Activated T-cell treated with anti-CD3 and anti-CD28 coated beads, Interleukin-2, amount 50 U/mL, for 72 hours (primary cell): ENCODE measurements around the gene PCDHA11. TPM values are rescaled to one million over a fixed set of nuclear protein-coding genes. Genes with fewer than 3 reads are reported as not detected.

Source experiments
- total RNA-seq, 2 donors: library from RNA; stranded (reverse); gene quantifications; one replicate each; pipeline ENCODE4 v1.2.3, GENCODE V29; 2022

Gene PCDHA11
- total RNA-seq, 2 donors from 2014 or later = not detected

Other genes starting within 250 kb of the PCDHA11 start
- gene CD14, start 235.8 kb upstream of the PCDHA11 start, total RNA-seq = under 1 TPM in 1 of 2 donors, not detected in 1; 0.41 TPM
- 10 to 100 TPM; 31.8 to 35.0 TPM for gene TMCO6, start 229.5 kb upstream of the PCDHA11 start, total RNA-seq
- 10 to 100 TPM; 43.3 to 51.6 TPM for gene NDUFA2, start 221.3 kb upstream of the PCDHA11 start, total RNA-seq
- 100 to 1,000 TPM; 121 to 129 TPM for gene IK, start 221.1 kb upstream of the PCDHA11 start, total RNA-seq
- gene WDR55, start 204.1 kb upstream of the PCDHA11 start, total RNA-seq = 10 to 100 TPM; 24.3 to 30.2 TPM
- 1 to 10 TPM; 3.7 to 4.6 TPM for gene DND1, start 195.4 kb upstream of the PCDHA11 start, total RNA-seq
- 10 to 100 TPM; 78.4 to 85.1 TPM for gene HARS1, start 177.6 kb upstream of the PCDHA11 start, total RNA-seq
- 10 to 100 TPM; 31.2 to 31.3 TPM for gene HARS2, start 177.5 kb upstream of the PCDHA11 start, total RNA-seq
- gene ZMAT2, start 168.5 kb upstream of the PCDHA11 start, total RNA-seq = 10 to 100 TPM; 44.9 to 53.7 TPM
- gene PCDHA1, start 82.8 kb upstream of the PCDHA11 start, total RNA-seq = not detected
- gene PCDHA2, start 74.1 kb upstream of the PCDHA11 start, total RNA-seq = not detected
- gene PCDHA3, start 67.9 kb upstream of the PCDHA11 start, total RNA-seq = not detected
- not detected for gene PCDHA4, start 61.9 kb upstream of the PCDHA11 start, total RNA-seq
- not detected for gene PCDHA5, start 47.3 kb upstream of the PCDHA11 start, total RNA-seq
- gene PCDHA6, start 41.0 kb upstream of the PCDHA11 start, total RNA-seq = not detected
- gene PCDHA7, start 34.7 kb upstream of the PCDHA11 start, total RNA-seq = not detected
- not detected for gene PCDHA8, start 27.8 kb upstream of the PCDHA11 start, total RNA-seq
- not detected for gene PCDHA9, start 20.6 kb upstream of the PCDHA11 start, total RNA-seq
- not detected for gene PCDHA10, start 13.1 kb upstream of the PCDHA11 start, total RNA-seq
- not detected for gene PCDHA12, start 6.4 kb downstream of the PCDHA11 start, total RNA-seq
- gene PCDHA13, start 13.2 kb downstream of the PCDHA11 start, total RNA-seq = not detected
- not detected for gene PCDHAC1, start 57.3 kb downstream of the PCDHA11 start, total RNA-seq
- not detected for gene PCDHAC2, start 97.5 kb downstream of the PCDHA11 start, total RNA-seq
- not detected for gene PCDHB1, start 182.4 kb downstream of the PCDHA11 start, total RNA-seq
- gene PCDHB2, start 225.7 kb downstream of the PCDHA11 start, total RNA-seq = not detected
- not detected for gene PCDHB3, start 231.5 kb downstream of the PCDHA11 start, total RNA-seq